HepG2 (cell line): ENCODE results near the gene LIMA1. TPM values are rescaled to one million over a fixed set of nuclear protein-coding genes. Genes with fewer than 3 reads are reported as not detected.
"Not testable (repeated sequence)": the region's sequence is repeated elsewhere in the genome, so short reads cannot be mapped to it uniquely, and the experiment has no call there.

Experiments used
- ATAC-seq: fragments of 200-7000 bp; cut with Tn5 transposase; 3 replicates; pipeline ENCODE4 v1.9.1; 2020; ENCODE audit warnings: mild to moderate bottlenecking, moderate library complexity
- BruUV-seq: library from RNA; stranded (reverse); fragments of 400-500 nt; replicated peaks from 2 replicates; lab custom pipeline; 2021; lab: Mats Ljungman, UMichigan
- CTCF ChIA-PET: fragments of 300-600 bp; formaldehyde crosslinking; extraction: SDS; loops from one replicate; lab custom pipeline; 2021; ENCODE audit warnings: low total read pairs, inconsistent platforms, low intra/inter-chr PET ratio; lab: Yijun Ruan, JAX
- POLR2A ChIA-PET: fragments of 350-600 bp; sonication (Branson Sonifier 250); formaldehyde crosslinking; loops from one replicate; lab custom pipeline; 2020; ENCODE audit warnings: antibody characterized with exemption, inconsistent platforms; lab: Yijun Ruan, JAX
- DNase-seq: peaks from one replicate; pipeline ENCODE4 v3.0.0-alpha.2; 2015; ENCODE audit warnings: low spot score
- FAIRE-seq: peaks from 3 replicates; lab custom pipeline; 2011; peaks lifted over from hg19 to GRCh38; lab: Jason Lieb, UNC
- H2AFZ ChIP-seq: one replicate; pipeline ENCODE4 v1.6.1; 2011; ENCODE audit warnings: low read length, inconsistent platforms
- H3K27ac ChIP-seq: fragments of 300-600 bp; 3 replicates; pipeline ENCODE4 v1.8.0; 2011; ENCODE audit warnings: mixed run types, mild to moderate bottlenecking, mixed read lengths, low read length, inconsistent platforms; ENCODE audit not compliant: insufficient read depth; ENCODE audit errors: extremely low read length
- H3K27me3 ChIP-seq, 2 experiments: fragments of 200-600 bp in 1 of 2; 2 replicates in 1 of 2; 3 replicates in 1 of 2; pipeline versions ENCODE4 v1.6.0 to v1.8.0; 2011; ENCODE audit warnings: low read length in 2 of 2, mild to moderate bottlenecking in 2 of 2, moderate library complexity in 2 of 2, inconsistent platforms in 1 of 2; ENCODE audit not compliant: insufficient read depth in 2 of 2, control insufficient read depth in 1 of 2
- H3K36me3 ChIP-seq, 2 experiments: fragments of 200-600 bp in 1 of 2; replicated peaks in 1 of 2; 2 replicates in 1 of 2; 3 replicates in 1 of 2; pipeline versions ENCODE4 v1.5.1 to v1.8.0; 2011; ENCODE audit warnings: low read length in 2 of 2, inconsistent platforms in 1 of 2; ENCODE audit not compliant: insufficient read depth in 2 of 2, control insufficient read depth in 1 of 2
- H3K4me1 ChIP-seq: 2 replicates; pipeline ENCODE4 v1.5.1; 2012; ENCODE audit warnings: low read length, inconsistent platforms; ENCODE audit not compliant: insufficient read depth
- H3K4me2 ChIP-seq: 2 replicates; pipeline ENCODE4 v1.6.0; 2011; ENCODE audit warnings: low read depth, low read length, inconsistent platforms
- H3K4me3 ChIP-seq, 3 experiments: fragments of 200-600 bp in 1 of 3; sonication (generic), shearing (Covaris generic) in 1 of 3; replicated peaks in 1 of 3; 2 replicates each; pipeline ENCODE4 v1.5.1; 2011 to 2016; ENCODE audit warnings: low read length in 3 of 3, inconsistent platforms in 2 of 3, low read depth in 2 of 3, mild to moderate bottlenecking in 2 of 3, control low read depth in 1 of 3, mixed read lengths in 1 of 3; ENCODE audit not compliant: insufficient read depth in 1 of 3
- H3K79me2 ChIP-seq: one replicate; pipeline ENCODE4 v1.6.1; 2011; ENCODE audit warnings: low read length, inconsistent platforms; ENCODE audit not compliant: insufficient read depth
- H3K9ac ChIP-seq: 2 replicates; pipeline ENCODE4 v1.6.0; 2011; ENCODE audit warnings: mild to moderate bottlenecking, low read depth, low read length, inconsistent platforms; ENCODE audit not compliant: insufficient read depth
- H3K9me3 ChIP-seq: 2 replicates; pipeline ENCODE4 v1.5.1; 2012; ENCODE audit warnings: mild to moderate bottlenecking, low read length
- H4K20me1 ChIP-seq: 2 replicates; pipeline ENCODE4 v1.6.0; 2011; ENCODE audit warnings: inconsistent platforms, mild to moderate bottlenecking, low read length, moderate library complexity; ENCODE audit not compliant: insufficient read depth
- CHD4 ChIP-seq: fragments of 200-600 bp; sonication (generic); IDR thresholded peaks from 2 replicates; pipeline ENCODE4 v1.7.0; 2017; ENCODE audit warnings: mild to moderate bottlenecking, low read length, borderline replicate concordance
- DPF2 ChIP-seq: sonication (generic); formaldehyde crosslinking; IDR thresholded peaks from 2 replicates; pipeline ENCODE4 v1.4.0; 2020; ENCODE audit warnings: mild to moderate bottlenecking, low read depth, missing genetic modification reagents, borderline replicate concordance
- GRHL1 ChIP-seq: sonication (generic); formaldehyde crosslinking; conservative IDR thresholded peaks from 2 replicates; pipeline ENCODE4 v1.8.0; 2022; ENCODE audit warnings: missing genetic modification reagents
- MEIS2 ChIP-seq: sonication (generic); formaldehyde crosslinking; IDR thresholded peaks from 2 replicates; pipeline ENCODE4 v1.9.0; 2021; ENCODE audit warnings: mild to moderate bottlenecking, missing genetic modification reagents
- NR1H2 ChIP-seq: sonication (generic); formaldehyde crosslinking; IDR thresholded peaks from 2 replicates; pipeline ENCODE4 v1.8.1; 2022; ENCODE audit warnings: low read depth, missing genetic modification reagents, borderline replicate concordance
- U2AF1 ChIP-seq: fragments of 200-400 bp; formaldehyde crosslinking; optimal IDR thresholded peaks from 2 replicates; pipeline ENCODE3; 2017; ENCODE audit warnings: mild to moderate bottlenecking, low read depth, low read length
- XRCC5 ChIP-seq: fragments of 200-400 bp; formaldehyde crosslinking; optimal IDR thresholded peaks from 2 replicates; pipeline ENCODE3; 2017; ENCODE audit warnings: mild to moderate bottlenecking, low read length
- ZFP41 ChIP-seq: sonication (generic); formaldehyde crosslinking; IDR thresholded peaks from 2 replicates; pipeline ENCODE4 v1.4.0; 2020; ENCODE audit warnings: mild to moderate bottlenecking, missing genetic modification reagents, borderline replicate concordance
- ZNF569 ChIP-seq: sonication (generic); formaldehyde crosslinking; IDR thresholded peaks from 2 replicates; pipeline ENCODE4 v1.5.0; 2020; ENCODE audit warnings: mild to moderate bottlenecking, missing genetic modification reagents, moderate library complexity, borderline replicate concordance
- WGBS: methylation state at CpG from one replicate; pipeline ENCODE4 v1.1.6; 2017; ENCODE audit warnings: low lambda C conversion rate; 5-methylcytosine and 5-hydroxymethylcytosine counted together
- in situ Hi-C: cut with HindIII; loops from 2 replicates; pipeline ENCODE4 v1.10.0; 2017; ENCODE audit warnings: low pct_unique_long_range_greater_than_20kb; ENCODE audit not compliant: extremely low pct_ligation_motif_present
- intact Hi-C: fragments of 100-400 bp; cut with micrococcal nuclease; formaldehyde crosslinking; loops from one replicate; pipeline ENCODE4 v1.10.0; 2022; ENCODE audit not compliant: unreplicated experiment
- polyA plus RNA-seq, 8 experiments: library from polyadenylated mRNA; depleted of rRNA in 3 of 8; stranded (reverse) in 7 of 8; unstranded in 1 of 8; fragments of >200 nt; fragmentation: Illumina TruSeq in 4 of 8; extraction: Trizol in 4 of 8; gene quantifications; 2 replicates each; pipeline versions ENCODE4 v1.2.1 to v1.2.3, GENCODE V29; 2011 to 2016; ENCODE audit warnings: low read depth in 4 of 8, missing spikeins in 1 of 8, mixed read lengths in 1 of 8; ENCODE audit not compliant: insufficient read depth in 1 of 8
- total RNA-seq, 5 experiments: library from RNA; depleted of rRNA; stranded (reverse); fragments of >200 nt; fragmentation: Illumina TruSeq; extraction: Trizol; gene quantifications; 2 replicates each; pipeline ENCODE4 v1.2.3, GENCODE V29; 2016; ENCODE audit warnings: low read depth in 1 of 5
- TF ChIP-seq, protein P1 (sequence below): sonication (generic); formaldehyde crosslinking; IDR thresholded peaks from 2 replicates; pipeline ENCODE4 v1.8.0; 2022; ENCODE audit warnings: mild to moderate bottlenecking, missing genetic modification reagents, moderate library complexity

The LIMA1 gene
- total and polyA plus RNA-seq, 2 of the 13 experiments (the other 11 are each of a cell fraction or from before 2014, with no cell fraction given): 13.0 to 19.8 TPM

- Histone ChIP-seq H3K79me2 (no peaks in the 10 kb centered on the region), H4K20me1 (no peaks in the 10 kb centered on the region)
- intact Hi-C loops: no loop called here
- TF ChIP-seq XRCC5 (no peak), MEIS2 (no peak), DPF2 (CRISPR knock-in tag) (no peak), ZFP41 (CRISPR knock-in tag) (no peak), NR1H2 (no peak), CHD4 (no peak), GRHL1 (CRISPR knock-in tag) (no peak), ZNF569 (no peak), U2AF1 (no peak)
- TF ChIP-seq, protein P1, sequence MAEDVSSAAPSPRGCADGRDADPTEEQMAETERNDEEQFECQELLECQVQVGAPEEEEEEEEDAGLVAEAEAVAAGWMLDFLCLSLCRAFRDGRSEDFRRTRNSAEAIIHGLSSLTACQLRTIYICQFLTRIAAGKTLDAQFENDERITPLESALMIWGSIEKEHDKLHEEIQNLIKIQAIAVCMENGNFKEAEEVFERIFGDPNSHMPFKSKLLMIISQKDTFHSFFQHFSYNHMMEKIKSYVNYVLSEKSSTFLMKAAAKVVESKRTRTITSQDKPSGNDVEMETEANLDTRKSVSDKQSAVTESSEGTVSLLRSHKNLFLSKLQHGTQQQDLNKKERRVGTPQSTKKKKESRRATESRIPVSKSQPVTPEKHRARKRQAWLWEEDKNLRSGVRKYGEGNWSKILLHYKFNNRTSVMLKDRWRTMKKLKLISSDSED (CRISPR knock-in tag): no peak
- TF ChIP-seq, all 625 proteins: peak for 0
- in situ Hi-C loops: no loop called here
- DNase-seq: no peak
- Histone ChIP-seq H3K27me3 (no peaks in the 10 kb centered on the region), H3K27ac (no peak overlapping the region), H2AFZ (no peak overlapping the region), H3K4me1 (peaks cover 6% of the 10 kb centered on the region; the same call in 1 of the 2 replicates), H3K9me3 (no peaks in the 10 kb centered on the region), H3K4me3 (no peak overlapping the region), H3K4me2 (no peak overlapping the region), H3K9ac (no peak overlapping the region), H3K36me3 (0 out of 5 replicates have a peak, but pooled peaks cover 0 to 12% of the 10 kb centered on the region in 2 experiments)
- no TSS peak for BruUV-seq
- peak; percentile 34 for FAIRE-seq
- 100% methylated on average over 2 of the region's 2 CpGs for WGBS
- ChIA-PET POLR2A (no interaction called here), CTCF (no interaction called here)
- no peak for ATAC-seq
Observed at GRCh38 chr12:50219544-50219943, 63.8 kb downstream of the LIMA1 start.

DNA sequence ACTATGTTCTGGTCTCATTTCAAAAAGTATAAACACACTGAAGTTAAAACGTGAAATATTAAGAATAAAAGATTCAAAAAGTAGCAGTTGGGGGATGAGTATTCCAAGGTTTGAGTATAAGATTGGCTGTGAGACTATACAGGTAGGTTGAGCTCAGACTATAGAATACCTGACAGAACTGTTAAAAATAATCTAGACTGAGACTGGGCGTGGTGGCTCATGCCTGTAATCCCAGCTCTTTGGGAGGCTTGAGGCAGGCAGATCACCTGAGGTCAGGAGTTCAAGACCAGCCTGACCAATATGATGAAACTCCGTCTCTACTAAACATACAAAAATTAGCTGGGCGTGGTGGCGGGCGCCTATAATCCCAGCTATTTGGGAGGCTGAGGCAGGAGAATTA is 64.3 kb downstream of the LIMA1 start:
- 0 out of 5 replicates have a peak, but pooled peaks cover 0 to 12% of the 10 kb centered on the region in 2 experiments for H3K36me3 ChIP-seq
- ATAC-seq, DNase-seq, FAIRE-seq, H3K4me3 ChIP-seq, H3K4me2 ChIP-seq, H2AFZ ChIP-seq, H3K9me3 ChIP-seq, CTCF ChIA-PET, H3K4me1 ChIP-seq, POLR2A ChIA-PET, H3K79me2 ChIP-seq, BruUV-seq, in situ Hi-C loops, intact Hi-C loops, H3K9ac ChIP-seq, H3K27me3 ChIP-seq, H3K27ac ChIP-seq, H4K20me1 ChIP-seq: not testable (repeated sequence)
- WGBS: 94% methylated on average over 6 of the region's 6 CpGs
